ENCODE measurements around the gene MYOT.
"Not testable (repeated sequence)": the region's sequence is repeated elsewhere in the genome, so short reads cannot be mapped to it uniquely, and the experiment has no call there.

The MYOT gene

GRCh38 chr5:137837491-137838394, 29.9 kb upstream of the MYOT start:
- Mint-ChIP-seq H3K9me3 (no peaks in the 10 kb centered on the region), H3K4me1 (ENCODE audit: low read depth) (no peaks in the 10 kb centered on the region), H3K27me3 (ENCODE audit: low read depth) (peaks cover 7% of the 10 kb centered on the region), H3K4me3 (no peak overlapping the region), H3K36me3 (ENCODE audit: low read depth) (no peaks in the 10 kb centered on the region), H3K27ac (no peak overlapping the region)

GRCh38 chr5:137838976-137839375, 28.7 kb upstream of the MYOT start:
- Mint-ChIP-seq H3K4me1 (ENCODE audit: low read depth) (no peaks in the 10 kb centered on the region), H3K9me3 (no peaks in the 10 kb centered on the region), H3K36me3 (ENCODE audit: low read depth) (no peaks in the 10 kb centered on the region)

GRCh38 chr5:137842296-137842695, 25.4 kb upstream of the MYOT start:
- H3K27me3 Mint-ChIP-seq (ENCODE audit: low read depth), result peaks cover 7% of the 10 kb centered on the region
- no peak overlapping the region for H3K27ac Mint-ChIP-seq
- no peak overlapping the region for H3K4me3 Mint-ChIP-seq
- H3K4me1 Mint-ChIP-seq (ENCODE audit: low read depth), result no peaks in the 10 kb centered on the region
- H3K9me3 Mint-ChIP-seq, result no peaks in the 10 kb centered on the region
- no peaks in the 10 kb centered on the region for H3K36me3 Mint-ChIP-seq (ENCODE audit: low read depth)

More at GRCh38 chr5:137838976-137839375, 28.7 kb upstream of the MYOT start:
- H3K4me3 Mint-ChIP-seq, result no peak overlapping the region
- no peak overlapping the region for H3K27ac Mint-ChIP-seq
- peaks cover 7% of the 10 kb centered on the region for H3K27me3 Mint-ChIP-seq (ENCODE audit: low read depth)

- Mint-ChIP-seq H3K27me3 (ENCODE audit: low read depth) (peaks cover 3% of the 10 kb centered on the region), H3K27ac (no peak overlapping the region), H3K4me1 (ENCODE audit: low read depth) (no peaks in the 10 kb centered on the region), H3K9me3 (no peaks in the 10 kb centered on the region), H3K36me3 (ENCODE audit: low read depth) (no peaks in the 10 kb centered on the region), H3K4me3 (no peak overlapping the region)
Observed at GRCh38 chr5:137843676-137844299, 23.9 kb upstream of the MYOT start.

GRCh38 chr5:137845472-137845871, 22.2 kb upstream of the MYOT start:
- Mint-ChIP-seq H3K36me3 (ENCODE audit: low read depth) (no peaks in the 10 kb centered on the region), H3K4me3 (no peak overlapping the region), H3K4me1 (ENCODE audit: low read depth) (no peaks in the 10 kb centered on the region), H3K27me3 (ENCODE audit: low read depth) (no peaks in the 10 kb centered on the region), H3K9me3 (no peaks in the 10 kb centered on the region), H3K27ac (no peak overlapping the region)

- Mint-ChIP-seq H3K36me3 (ENCODE audit: low read depth) (no peaks in the 10 kb centered on the region), H3K27ac (no peak overlapping the region), H3K4me1 (ENCODE audit: low read depth) (no peaks in the 10 kb centered on the region), H3K9me3 (no peaks in the 10 kb centered on the region), H3K4me3 (no peak overlapping the region), H3K27me3 (ENCODE audit: low read depth) (no peaks in the 10 kb centered on the region)
Observed at GRCh38 chr5:137847687-137848086, 20.0 kb upstream of the MYOT start.

GRCh38 chr5:137853165-137853564, 14.5 kb upstream of the MYOT start:
- H3K27me3 Mint-ChIP-seq (ENCODE audit: low read depth), result not testable (repeated sequence)

GRCh38 chr5:137856201-137856600, 11.5 kb upstream of the MYOT start:
- Mint-ChIP-seq H3K27me3 (ENCODE audit: low read depth) (peaks cover 4% of the 10 kb centered on the region), H3K4me3 (no peak overlapping the region), H3K36me3 (ENCODE audit: low read depth) (no peaks in the 10 kb centered on the region), H3K27ac (no peak overlapping the region), H3K9me3 (no peaks in the 10 kb centered on the region), H3K4me1 (ENCODE audit: low read depth) (peaks cover 9% of the 10 kb centered on the region)

More at GRCh38 chr5:137853165-137853564, 14.5 kb upstream of the MYOT start:
- H3K27ac Mint-ChIP-seq; H3K4me1 Mint-ChIP-seq (ENCODE audit: low read depth); H3K4me3 Mint-ChIP-seq; H3K36me3 Mint-ChIP-seq (ENCODE audit: low read depth); H3K9me3 Mint-ChIP-seq: not testable (repeated sequence)

- peaks cover 1% of the 10 kb centered on the region for H3K36me3 Mint-ChIP-seq (ENCODE audit: low read depth)
- peaks cover 13% of the 10 kb centered on the region for H3K4me1 Mint-ChIP-seq (ENCODE audit: low read depth)
- no peak overlapping the region for H3K27ac Mint-ChIP-seq
- H3K27me3 Mint-ChIP-seq (ENCODE audit: low read depth), result peaks cover 7% of the 10 kb centered on the region
- H3K9me3 Mint-ChIP-seq, result no peaks in the 10 kb centered on the region
- H3K4me3 Mint-ChIP-seq, result no peak overlapping the region
Observed at GRCh38 chr5:137856916-137857862, 10.5 kb upstream of the MYOT start.

- Mint-ChIP-seq H3K4me1 (ENCODE audit: low read depth) (peaks cover 13% of the 10 kb centered on the region), H3K4me3 (peak overlapping the region; percentile 29), H3K27me3 (ENCODE audit: low read depth) (peaks cover 7% of the 10 kb centered on the region)
Observed at GRCh38 chr5:137858223-137858916, 9.3 kb upstream of the MYOT start.

GRCh38 chr5:137858954-137859353, 8.7 kb upstream of the MYOT start:
- H3K4me3 Mint-ChIP-seq, result no peak overlapping the region
- H3K36me3 Mint-ChIP-seq (ENCODE audit: low read depth), result peaks cover 1% of the 10 kb centered on the region
- H3K27ac Mint-ChIP-seq, result no peak overlapping the region
- peaks cover 13% of the 10 kb centered on the region for H3K4me1 Mint-ChIP-seq (ENCODE audit: low read depth)
- no peaks in the 10 kb centered on the region for H3K9me3 Mint-ChIP-seq
- peaks cover 7% of the 10 kb centered on the region for H3K27me3 Mint-ChIP-seq (ENCODE audit: low read depth)

More at GRCh38 chr5:137858223-137858916, 9.3 kb upstream of the MYOT start:
- no peaks in the 10 kb centered on the region for H3K9me3 Mint-ChIP-seq
- H3K27ac Mint-ChIP-seq, result no peak overlapping the region
- peaks cover 1% of the 10 kb centered on the region for H3K36me3 Mint-ChIP-seq (ENCODE audit: low read depth)

GRCh38 chr5:137862251-137862650, 5.4 kb upstream of the MYOT start:
- Mint-ChIP-seq H3K9me3 (no peaks in the 10 kb centered on the region), H3K4me3 (no peak overlapping the region), H3K4me1 (ENCODE audit: low read depth) (peaks cover 13% of the 10 kb centered on the region), H3K27ac (no peak overlapping the region), H3K36me3 (ENCODE audit: low read depth) (peaks cover 1% of the 10 kb centered on the region), H3K27me3 (ENCODE audit: low read depth) (peaks cover 8% of the 10 kb centered on the region)

- not testable (repeated sequence) for H3K27ac Mint-ChIP-seq; H3K36me3 Mint-ChIP-seq (ENCODE audit: low read depth); H3K9me3 Mint-ChIP-seq; H3K4me1 Mint-ChIP-seq (ENCODE audit: low read depth); H3K4me3 Mint-ChIP-seq; H3K27me3 Mint-ChIP-seq (ENCODE audit: low read depth)
Observed at GRCh38 chr5:137863653-137864052, 4.0 kb upstream of the MYOT start.
